HG03066 (cell line): ENCODE measurements around the gene MS4A15.
"Not testable (repeated sequence)": the region's sequence is repeated elsewhere in the genome, so short reads cannot be mapped to it uniquely, and the experiment has no call there.

Source experiments
- ATAC-seq: cut with Tn5 transposase; IDR thresholded peaks from one replicate; pipeline ENCODE4 v1.9.1; 2021; ENCODE audit warnings: low read depth; ENCODE audit not compliant: unreplicated experiment

The MS4A15 gene

DNA sequence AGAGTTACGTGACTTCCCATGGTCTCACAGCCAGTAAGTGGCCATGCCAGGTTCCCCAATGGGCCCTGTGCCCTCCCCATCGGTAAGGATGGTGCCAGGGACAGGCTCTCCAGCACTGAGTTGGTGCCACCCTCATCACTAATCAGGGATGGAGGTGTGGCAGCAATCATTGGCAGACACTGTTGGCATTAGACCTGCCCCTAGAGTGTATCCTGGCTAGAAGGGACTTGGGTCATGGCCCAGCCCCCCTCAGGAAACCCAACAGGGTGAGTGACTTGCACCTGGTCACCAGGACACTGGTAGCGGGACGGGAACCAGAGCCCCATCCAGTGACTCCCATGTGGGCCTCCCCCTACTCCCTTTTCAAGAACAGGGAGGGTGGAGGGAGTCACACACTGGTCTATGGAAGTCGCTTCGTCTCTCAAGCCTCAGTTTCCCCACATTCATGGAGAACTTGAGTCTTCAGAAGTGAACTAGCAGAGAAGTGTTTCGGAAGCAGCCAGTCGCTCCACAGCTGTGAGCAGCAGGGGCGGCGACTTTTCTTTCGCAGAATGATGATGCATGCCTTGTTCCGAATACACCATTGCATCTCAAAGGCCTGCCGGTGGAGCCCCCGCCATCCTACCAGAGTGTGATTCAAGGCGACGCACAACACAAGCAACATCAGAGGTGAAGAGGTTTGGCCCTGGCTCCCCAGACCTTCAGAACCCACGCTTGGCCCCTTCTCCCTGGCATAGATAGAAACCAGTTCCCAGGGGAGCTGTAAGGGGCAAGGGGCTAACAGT is 41.4 kb downstream of the MS4A15 start:
- ATAC-seq = no peak

GRCh38 chr11:60798631-60799030 is 42.0 kb downstream of the MS4A15 start:
- ATAC-seq = no peak

GRCh38 chr11:60801194-60801593 is 44.5 kb downstream of the MS4A15 start:
- no peak for ATAC-seq

DNA sequence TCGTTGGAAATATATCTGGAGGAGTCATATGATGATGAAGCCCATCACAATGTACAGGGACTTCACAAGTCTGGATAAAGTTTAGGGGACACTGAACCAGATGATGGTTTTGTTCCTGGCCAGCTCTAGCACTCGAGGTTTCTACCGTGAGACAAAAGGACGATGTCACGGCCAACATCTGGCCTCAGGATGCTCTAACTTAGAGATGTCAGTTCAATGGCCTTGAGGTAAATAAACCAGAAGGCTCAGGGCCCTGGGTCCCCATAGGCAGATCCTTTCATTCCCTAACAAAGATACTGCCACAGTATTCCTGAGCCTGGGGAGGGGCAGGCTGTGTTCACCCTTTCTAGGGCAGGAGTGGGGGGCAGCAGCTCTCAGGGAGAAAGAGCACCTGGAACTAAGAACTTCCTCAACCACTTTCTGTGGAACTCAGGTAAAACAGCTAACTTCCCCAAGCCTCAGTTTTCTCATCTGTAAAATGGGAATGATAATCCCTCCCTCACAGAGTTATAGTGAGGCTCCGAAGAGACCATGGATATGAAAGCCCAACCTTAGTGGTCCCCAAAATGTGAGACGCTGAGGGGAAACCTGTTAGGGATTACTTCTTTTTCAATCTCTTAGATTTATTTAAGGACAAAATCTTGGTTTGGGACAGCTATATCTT is 46.7 kb downstream of the MS4A15 start:
- no peak for ATAC-seq

DNA sequence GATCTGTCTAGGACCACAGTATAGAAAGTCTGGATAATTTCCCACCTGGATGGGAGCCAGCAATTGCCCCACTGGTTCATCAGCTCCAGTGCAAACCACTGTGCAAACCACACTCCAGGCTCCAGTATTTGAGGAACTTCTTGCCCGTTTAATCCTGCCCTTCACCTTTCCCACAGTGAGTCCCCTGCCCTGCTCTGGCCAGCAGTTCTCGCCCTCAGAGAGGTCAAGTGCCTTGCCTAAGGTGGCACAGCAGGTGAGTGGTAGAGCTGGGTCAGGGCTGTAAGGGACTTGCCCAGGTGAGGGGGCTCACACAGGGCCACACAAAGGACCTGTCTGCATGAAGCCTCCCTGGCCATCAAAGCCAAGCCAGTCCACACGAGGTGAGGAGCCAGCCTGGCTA is 52.6 kb downstream of the MS4A15 start:
- no peak for ATAC-seq

DNA sequence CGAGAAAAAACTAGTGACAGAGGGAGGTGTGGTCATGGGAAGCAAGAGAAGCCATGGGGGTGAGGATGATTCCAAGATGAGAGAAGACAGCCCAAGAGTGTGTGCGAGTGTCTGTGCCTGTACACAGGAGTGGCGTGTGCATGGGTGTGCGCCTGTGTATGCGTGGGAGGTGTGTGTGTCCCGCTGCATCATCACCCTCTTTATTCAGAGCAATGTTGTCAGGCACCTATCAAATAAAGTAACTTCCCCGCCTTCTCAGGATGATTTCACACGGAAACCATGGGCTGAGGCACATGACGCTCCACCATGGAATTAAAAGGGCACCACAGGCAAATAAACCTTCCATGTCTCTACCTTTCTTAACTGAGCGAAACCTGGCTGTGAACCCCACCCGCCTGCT is 53.0 kb downstream of the MS4A15 start:
- ATAC-seq = no peak

DNA sequence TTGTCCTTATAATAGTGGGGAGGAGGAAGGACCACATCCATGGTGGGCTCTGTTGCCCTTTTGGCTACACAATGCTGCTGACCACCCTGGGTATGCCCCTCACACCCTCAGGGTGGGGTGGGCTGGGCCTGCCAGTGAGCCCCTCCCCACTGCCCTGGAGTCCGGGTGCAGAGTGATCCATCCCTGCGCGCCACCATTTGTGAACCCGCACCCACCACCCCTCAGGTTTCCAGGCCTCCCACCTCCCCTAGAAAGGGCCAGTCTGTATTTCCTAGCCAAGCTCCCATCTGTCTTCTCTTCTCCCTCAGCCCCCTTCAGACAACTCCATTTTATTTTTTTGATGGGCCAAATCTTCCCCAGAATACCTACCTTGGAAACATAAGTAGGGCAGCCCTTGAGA is 53.5 kb downstream of the MS4A15 start:
- no peak for ATAC-seq

DNA sequence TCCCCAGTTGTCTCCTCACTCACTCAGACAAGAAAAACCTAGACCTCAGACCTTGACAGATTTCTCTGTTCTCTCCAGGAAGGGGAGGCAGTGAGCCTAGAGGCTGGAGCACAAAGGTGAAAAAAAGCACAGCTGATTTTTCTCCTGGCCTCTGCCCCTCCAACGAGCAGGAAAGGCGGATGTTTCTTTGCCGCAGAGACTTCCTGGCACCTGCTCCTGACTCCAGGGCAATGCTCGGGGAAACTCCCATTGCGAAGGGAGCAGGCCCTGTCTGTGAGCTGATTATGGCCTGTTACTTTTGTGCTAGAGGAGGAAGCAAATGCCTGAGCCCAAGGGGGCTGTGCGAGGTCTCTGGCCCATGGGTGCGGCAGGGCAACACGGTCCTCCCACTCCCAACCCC is 53.9 kb downstream of the MS4A15 start:
- ATAC-seq = no peak

DNA sequence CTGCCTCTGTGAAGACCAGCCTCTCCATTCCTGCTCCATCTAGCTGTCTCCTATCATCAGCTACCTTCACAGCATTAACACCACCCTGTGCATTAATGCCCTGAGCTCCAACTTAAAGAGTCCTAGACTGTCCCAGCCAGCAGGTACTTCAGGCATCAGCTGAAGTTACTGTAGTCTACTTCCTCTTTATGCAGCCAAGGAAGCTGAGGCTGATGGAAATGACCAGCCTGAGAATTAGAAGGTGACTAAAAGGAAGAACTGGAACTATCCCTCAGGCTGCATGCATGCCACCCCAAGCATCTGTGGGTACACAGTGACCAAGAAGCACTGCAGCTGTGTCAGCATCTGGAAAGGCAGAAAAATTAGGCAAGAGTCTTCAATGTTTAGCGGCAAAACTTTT is 56.7 kb downstream of the MS4A15 start:
- ATAC-seq = no peak

GRCh38 chr11:60814112-60814511 is 57.4 kb downstream of the MS4A15 start:
- no peak for ATAC-seq

- ATAC-seq = no peak
Observed at GRCh38 chr11:60816590-60817157, 60.0 kb downstream of the MS4A15 start.

- ATAC-seq = no peak
Observed at GRCh38 chr11:60818057-60818456, 61.4 kb downstream of the MS4A15 start.

DNA sequence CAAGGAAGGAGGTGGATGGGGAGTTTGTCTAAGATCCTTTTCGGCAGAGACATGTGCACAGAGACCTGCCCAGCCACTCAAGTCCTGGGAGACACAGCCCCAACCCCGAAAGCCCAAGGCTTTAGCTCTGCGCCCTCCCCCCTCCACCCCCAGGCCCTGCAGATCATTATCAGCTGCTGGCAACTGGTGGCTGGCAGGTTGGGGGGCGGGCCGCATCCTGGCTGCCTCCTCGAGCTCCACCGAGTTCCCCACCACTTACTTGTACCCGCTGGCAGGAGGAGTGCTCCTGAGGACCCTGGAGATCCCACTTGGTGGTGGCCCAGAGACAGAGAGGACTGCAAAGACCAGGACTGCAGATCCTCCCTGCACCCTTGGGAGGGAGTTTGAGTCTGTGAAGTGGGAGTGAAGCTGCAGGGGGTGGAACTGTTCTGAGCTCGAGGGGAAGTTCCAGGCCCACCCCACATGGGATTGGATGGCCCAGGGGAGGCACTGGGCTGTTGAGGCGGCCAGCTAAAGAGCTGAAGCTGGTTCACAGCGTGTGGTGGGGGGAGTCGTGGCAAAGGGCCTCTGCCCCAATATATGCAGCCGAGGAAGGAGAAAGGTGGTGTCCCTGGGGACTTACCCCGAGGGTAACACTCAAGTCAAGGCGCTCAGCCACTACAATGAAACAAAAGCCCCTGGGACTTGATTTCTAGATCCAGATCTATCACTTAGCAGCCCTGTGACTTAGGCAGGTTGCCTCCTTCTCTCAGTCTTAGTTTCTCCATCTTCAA is 65.3 kb downstream of the MS4A15 start:
- ATAC-seq = no peak

DNA sequence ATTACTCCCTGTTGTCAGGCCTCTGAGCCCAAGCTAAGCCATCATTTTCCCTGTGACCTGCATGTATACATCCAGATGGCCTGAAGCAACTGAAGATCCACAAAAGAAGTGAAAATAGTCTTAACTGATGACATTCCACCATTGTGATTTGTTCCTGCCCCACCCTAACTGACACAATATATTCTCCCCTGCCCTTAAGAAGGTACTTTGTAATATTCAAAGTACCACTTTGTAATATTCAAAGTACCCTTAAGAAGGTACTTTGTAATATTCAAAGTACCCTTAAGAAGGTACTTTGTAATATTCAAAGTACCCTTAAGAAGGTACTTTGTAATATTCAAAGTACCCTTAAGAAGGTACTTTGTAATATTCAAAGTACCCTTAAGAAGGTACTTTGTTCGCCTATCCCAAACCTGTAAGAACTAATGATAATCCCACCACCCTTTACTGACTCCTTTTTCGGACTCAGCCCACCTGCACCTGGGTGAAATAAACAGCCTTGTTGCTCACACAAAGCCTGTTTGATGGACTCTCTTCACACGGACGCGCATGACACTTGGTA is 67.2 kb downstream of the MS4A15 start:
- ATAC-seq = not testable (repeated sequence)

DNA sequence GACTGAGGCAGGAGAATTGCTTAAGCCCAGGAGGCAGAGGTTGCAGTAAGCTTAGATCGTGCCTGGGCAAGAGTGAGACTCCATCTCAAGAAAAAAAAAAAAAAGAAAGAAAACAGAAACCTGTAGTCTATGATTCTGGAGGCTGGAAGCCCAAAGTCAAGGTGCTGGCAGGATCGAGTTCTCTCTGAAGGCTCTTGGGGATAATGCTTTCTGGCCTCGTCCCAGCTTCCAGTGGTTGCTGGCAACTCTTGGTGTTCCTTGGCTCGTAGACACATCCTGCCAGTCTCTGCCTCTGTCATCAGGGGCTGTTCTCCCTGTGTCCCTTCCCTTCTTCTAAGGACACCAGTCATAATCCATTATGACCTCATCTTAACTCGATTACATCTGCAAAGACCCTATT is 68.5 kb downstream of the MS4A15 start:
- no peak for ATAC-seq

DNA sequence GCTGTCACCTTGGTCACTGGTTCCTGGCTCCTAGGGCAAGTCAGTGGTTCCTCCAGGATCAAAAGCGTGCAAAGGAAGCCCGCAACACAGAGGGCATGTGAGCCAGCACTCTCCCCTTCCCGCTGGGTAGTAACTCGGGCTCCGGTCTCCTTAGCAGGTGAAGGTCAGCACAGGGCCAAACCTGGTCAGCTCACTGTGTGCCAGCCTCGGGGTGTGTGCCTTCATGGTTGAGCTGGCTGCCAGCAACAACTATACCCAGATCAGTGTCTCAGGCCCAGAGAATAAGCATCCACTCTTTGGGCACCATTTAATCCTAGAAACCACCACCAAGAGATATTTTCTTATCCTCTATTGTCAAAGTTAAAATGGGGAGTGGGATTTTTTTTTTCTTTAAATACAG is 69.1 kb downstream of the MS4A15 start:
- ATAC-seq = no peak
